ENCODE results near the gene ACSL1.

Gene ACSL1

DNA sequence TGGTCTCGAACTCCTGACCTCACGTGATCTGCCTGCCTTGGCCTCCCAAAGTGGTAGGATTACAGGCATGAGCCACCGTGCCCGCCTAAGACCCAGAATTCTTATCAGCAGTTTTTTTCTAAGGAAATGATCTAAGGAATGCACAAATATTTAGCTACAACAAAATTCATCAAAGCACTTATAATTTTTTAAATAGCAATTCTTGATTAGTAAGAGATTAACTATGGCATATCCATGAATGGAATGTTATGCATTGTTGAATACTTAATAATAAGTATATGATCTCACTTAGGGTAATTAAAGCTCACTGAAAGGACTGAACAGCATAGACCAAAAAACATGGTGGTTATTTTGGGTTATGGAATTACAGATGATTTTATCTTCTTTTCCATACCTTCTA lies 110.2 kb downstream of the ACSL1 start:
- Histone ChIP-seq H4K20me1 (ENCODE audit: insufficient read depth, low read length, poor library complexity, severe bottlenecking) (peaks cover 22% of the 10 kb centered on the region), H3K36me3 (ENCODE audit: insufficient read depth, low read length) (peaks cover 98% of the 10 kb centered on the region), H3K9me2 (replicated peaks; ENCODE audit: low read depth, low read length) (no peaks in the 10 kb centered on the region), H3K4me2 (ENCODE audit: low read depth, low read length, poor library complexity, severe bottlenecking) (no peak overlapping the region), H3K27me3 (ENCODE audit: insufficient read depth, low read length, poor library complexity, severe bottlenecking) (no peaks in the 10 kb centered on the region), H3K9me3 (ENCODE audit: insufficient read depth, low read depth, low read length) (no peaks in the 10 kb centered on the region), H3K79me2 (ENCODE audit: insufficient read depth, low read length) (peaks cover 67% of the 10 kb centered on the region), H3K9ac (ENCODE audit: low read depth, low read length, poor library complexity, severe bottlenecking) (no peak overlapping the region), H3K4me1 (ENCODE audit: insufficient read depth, low read length, poor library complexity, severe bottlenecking) (peaks cover 16% of the 10 kb centered on the region), H3K4me3 (ENCODE audit: low read length, poor library complexity, severe bottlenecking) (no peak overlapping the region), H3F3A (ENCODE audit: low read depth) (no peaks in the 10 kb centered on the region), H2AFZ (ENCODE audit: low read length) (no peak overlapping the region)
- TF ChIP-seq, protein P1, sequence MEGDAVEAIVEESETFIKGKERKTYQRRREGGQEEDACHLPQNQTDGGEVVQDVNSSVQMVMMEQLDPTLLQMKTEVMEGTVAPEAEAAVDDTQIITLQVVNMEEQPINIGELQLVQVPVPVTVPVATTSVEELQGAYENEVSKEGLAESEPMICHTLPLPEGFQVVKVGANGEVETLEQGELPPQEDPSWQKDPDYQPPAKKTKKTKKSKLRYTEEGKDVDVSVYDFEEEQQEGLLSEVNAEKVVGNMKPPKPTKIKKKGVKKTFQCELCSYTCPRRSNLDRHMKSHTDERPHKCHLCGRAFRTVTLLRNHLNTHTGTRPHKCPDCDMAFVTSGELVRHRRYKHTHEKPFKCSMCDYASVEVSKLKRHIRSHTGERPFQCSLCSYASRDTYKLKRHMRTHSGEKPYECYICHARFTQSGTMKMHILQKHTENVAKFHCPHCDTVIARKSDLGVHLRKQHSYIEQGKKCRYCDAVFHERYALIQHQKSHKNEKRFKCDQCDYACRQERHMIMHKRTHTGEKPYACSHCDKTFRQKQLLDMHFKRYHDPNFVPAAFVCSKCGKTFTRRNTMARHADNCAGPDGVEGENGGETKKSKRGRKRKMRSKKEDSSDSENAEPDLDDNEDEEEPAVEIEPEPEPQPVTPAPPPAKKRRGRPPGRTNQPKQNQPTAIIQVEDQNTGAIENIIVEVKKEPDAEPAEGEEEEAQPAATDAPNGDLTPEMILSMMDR (conservative IDR thresholded peaks at IDR 0.05; ENCODE audit: low read length): no peak

DNA sequence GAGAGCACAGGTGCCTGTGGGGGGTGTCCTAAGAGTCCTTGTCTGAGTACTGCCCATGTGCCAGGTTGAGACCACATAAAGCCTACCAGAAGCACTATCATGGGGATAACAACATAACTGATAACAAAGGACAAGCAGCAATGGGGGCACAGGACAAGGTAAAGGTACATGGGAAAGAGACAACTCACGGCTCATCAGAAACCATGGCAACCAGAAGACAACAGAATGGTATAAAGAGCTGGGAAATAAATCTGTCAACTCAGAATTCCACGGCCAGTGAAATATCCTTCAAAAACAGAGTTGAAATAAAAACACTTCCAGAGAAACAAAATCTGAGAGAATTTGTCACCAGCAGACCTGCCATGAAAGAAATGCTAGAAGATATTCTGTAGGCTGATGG lies 111.9 kb downstream of the ACSL1 start:
- Histone ChIP-seq H3K9me2 (replicated peaks; ENCODE audit: low read depth, low read length) (no peaks in the 10 kb centered on the region), H3K9ac (ENCODE audit: low read depth, low read length, poor library complexity, severe bottlenecking) (no peak overlapping the region), H3K79me2 (ENCODE audit: insufficient read depth, low read length) (peaks cover 50% of the 10 kb centered on the region), H3F3A (ENCODE audit: low read depth) (no peaks in the 10 kb centered on the region), H4K20me1 (ENCODE audit: insufficient read depth, low read length, poor library complexity, severe bottlenecking) (peaks cover 9% of the 10 kb centered on the region), H3K27me3 (ENCODE audit: insufficient read depth, low read length, poor library complexity, severe bottlenecking) (no peaks in the 10 kb centered on the region), H3K9me3 (ENCODE audit: insufficient read depth, low read depth, low read length) (no peaks in the 10 kb centered on the region; the same call in 1 of the 2 replicates), H3K36me3 (ENCODE audit: insufficient read depth, low read length) (peaks cover 96% of the 10 kb centered on the region), H3K4me1 (ENCODE audit: insufficient read depth, low read length, poor library complexity, severe bottlenecking) (peaks cover 10% of the 10 kb centered on the region), H3K4me3 (ENCODE audit: low read length, poor library complexity, severe bottlenecking) (no peak overlapping the region), H2AFZ (ENCODE audit: low read length) (no peak overlapping the region), H3K4me2 (ENCODE audit: low read depth, low read length, poor library complexity, severe bottlenecking) (no peak overlapping the region)
- TF ChIP-seq, protein P1 (conservative IDR thresholded peaks at IDR 0.05; ENCODE audit: low read length): no peak
- no peak for TF ChIP-seq EZH2phosphoT487 (IDR thresholded peaks at IDR 0.05; ENCODE audit: borderline replicate concordance)

DNA sequence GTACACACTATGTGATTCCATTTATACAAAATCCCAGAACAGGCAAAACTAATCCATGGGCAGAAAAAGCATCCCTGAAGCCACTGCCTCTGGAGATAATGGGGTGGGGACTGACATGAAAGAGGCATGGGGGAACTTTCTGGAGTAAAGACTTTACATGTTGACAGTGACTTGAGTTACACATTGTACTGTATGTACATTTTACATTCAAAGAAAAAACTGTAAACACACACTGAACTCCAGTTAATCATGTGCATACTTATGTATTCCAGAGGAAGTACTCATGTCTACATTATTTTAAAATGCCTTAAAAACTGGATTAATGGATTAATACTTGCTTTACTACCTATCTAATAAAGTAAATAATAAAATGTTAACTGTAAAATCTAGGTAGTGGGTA lies 113.4 kb downstream of the ACSL1 start:
- H3K4me3 ChIP-seq (ENCODE audit: low read length, poor library complexity, severe bottlenecking): no peak overlapping the region
- no peaks in the 10 kb centered on the region for H3K9me2 ChIP-seq (replicated peaks; ENCODE audit: low read depth, low read length)
- H3K4me1 ChIP-seq (ENCODE audit: insufficient read depth, low read length, poor library complexity, severe bottlenecking): peaks cover 10% of the 10 kb centered on the region
- no peaks in the 10 kb centered on the region; the same call in 1 of the 2 replicates for H3K9me3 ChIP-seq (ENCODE audit: insufficient read depth, low read depth, low read length)
- H3K79me2 ChIP-seq (ENCODE audit: insufficient read depth, low read length): peaks cover 35% of the 10 kb centered on the region
- H3K4me2 ChIP-seq (ENCODE audit: low read depth, low read length, poor library complexity, severe bottlenecking): no peak overlapping the region
- H2AFZ ChIP-seq (ENCODE audit: low read length): no peak overlapping the region
- no peak overlapping the region for H3K9ac ChIP-seq (ENCODE audit: low read depth, low read length, poor library complexity, severe bottlenecking)
- H4K20me1 ChIP-seq (ENCODE audit: insufficient read depth, low read length, poor library complexity, severe bottlenecking): peaks cover 6% of the 10 kb centered on the region
- no peaks in the 10 kb centered on the region for H3F3A ChIP-seq (ENCODE audit: low read depth)
- no peaks in the 10 kb centered on the region for H3K27me3 ChIP-seq (ENCODE audit: insufficient read depth, low read length, poor library complexity, severe bottlenecking)
- TF ChIP-seq, protein P1 (conservative IDR thresholded peaks at IDR 0.05; ENCODE audit: low read length): no peak
- no peak for TF ChIP-seq EZH2phosphoT487 (IDR thresholded peaks at IDR 0.05; ENCODE audit: borderline replicate concordance)
- H3K36me3 ChIP-seq (ENCODE audit: insufficient read depth, low read length): peaks cover 95% of the 10 kb centered on the region

Measured in Loucy (cell line).